ENCODE measurements around the gene KMT2C.

Gene KMT2C

GRCh38 chr7:152435384-152436110 is at the start of gene KMT2C:
KMT2C (minus strand) TSS chr7:152436003; CDS start chr7:152435786, 217 bp downstream.
- TF ChIP-seq OSR1 (CRISPR knock-in tag; IDR thresholded peaks at IDR 0.05) (no peak), ZNF8 (CRISPR knock-in tag; IDR thresholded peaks at IDR 0.05) (no peak), PATZ1 (CRISPR knock-in tag; IDR thresholded peaks at IDR 0.05; ENCODE audit: borderline replicate concordance) (no peak)
- ATAC-seq: peak; percentile 15; the same call in 2 of the 3 replicates

- no peak for TF ChIP-seq ZNF70 (CRISPR knock-in tag; IDR thresholded peaks at IDR 0.05)
- TF ChIP-seq ARNTL (CRISPR knock-in tag; IDR thresholded peaks at IDR 0.05; ENCODE audit: borderline replicate concordance, low read depth): no peak
- no peak for TF ChIP-seq GLIS3 (CRISPR knock-in tag; IDR thresholded peaks at IDR 0.05)
- TF ChIP-seq TCF4 (CRISPR knock-in tag; IDR thresholded peaks at IDR 0.05; ENCODE audit: borderline replicate concordance): no peak
- no peak for TF ChIP-seq ESRRG (CRISPR knock-in tag; IDR thresholded peaks at IDR 0.05)
- no peak for TF ChIP-seq ZFP3 (CRISPR knock-in tag; IDR thresholded peaks at IDR 0.05)
- no peak for TF ChIP-seq TSHZ2 (CRISPR knock-in tag; IDR thresholded peaks at IDR 0.05)
- no peak for TF ChIP-seq PATZ1 (CRISPR knock-in tag; IDR thresholded peaks at IDR 0.05; ENCODE audit: borderline replicate concordance)
- no peak for TF ChIP-seq ZC3H10 (CRISPR knock-in tag; IDR thresholded peaks at IDR 0.05)
- no peak for TF ChIP-seq ISL1 (CRISPR knock-in tag; IDR thresholded peaks at IDR 0.05)
- no peak for TF ChIP-seq RARB (CRISPR knock-in tag; IDR thresholded peaks at IDR 0.05)
- no peak for TF ChIP-seq BACH2 (CRISPR knock-in tag; IDR thresholded peaks at IDR 0.05; ENCODE audit: borderline replicate concordance)
- no peak for TF ChIP-seq ZNF565 (CRISPR knock-in tag; conservative IDR thresholded peaks at IDR 0.05; ENCODE audit: low read depth)
- TF ChIP-seq CSDC2 (CRISPR knock-in tag; IDR thresholded peaks at IDR 0.05): no peak
- TF ChIP-seq POU6F1 (CRISPR knock-in tag; IDR thresholded peaks at IDR 0.05; ENCODE audit: borderline replicate concordance, low read depth): no peak
- no peak for TF ChIP-seq PPARA (CRISPR knock-in tag; IDR thresholded peaks at IDR 0.05; ENCODE audit: borderline replicate concordance)
- no peak for TF ChIP-seq ZNF8 (CRISPR knock-in tag; IDR thresholded peaks at IDR 0.05)
- TF ChIP-seq SNAI2 (CRISPR knock-in tag; IDR thresholded peaks at IDR 0.05): no peak
- no peak for TF ChIP-seq CSRNP3 (CRISPR knock-in tag; IDR thresholded peaks at IDR 0.05)
- no peak for TF ChIP-seq ZFP30 (CRISPR knock-in tag; IDR thresholded peaks at IDR 0.05)
- no peak for ATAC-seq
Measured at GRCh38 chr7:152481082-152481481, 45.3 kb upstream of the KMT2C start.

GRCh38 chr7:152480664-152481063 is 44.9 kb upstream of the KMT2C start:
- ATAC-seq: no peak; the same call in 2 of the 3 replicates
- TF ChIP-seq CSRNP3 (CRISPR knock-in tag; IDR thresholded peaks at IDR 0.05) (no peak), SNAI2 (CRISPR knock-in tag; IDR thresholded peaks at IDR 0.05) (no peak), ZC3H10 (CRISPR knock-in tag; IDR thresholded peaks at IDR 0.05) (no peak), OSR1 (CRISPR knock-in tag; IDR thresholded peaks at IDR 0.05) (no peak), ZFP3 (CRISPR knock-in tag; IDR thresholded peaks at IDR 0.05) (no peak), TOX (CRISPR knock-in tag; IDR thresholded peaks at IDR 0.05; ENCODE audit: borderline replicate concordance) (no peak), ZFP30 (CRISPR knock-in tag; IDR thresholded peaks at IDR 0.05) (no peak), PATZ1 (CRISPR knock-in tag; IDR thresholded peaks at IDR 0.05; ENCODE audit: borderline replicate concordance) (no peak)
